ENCODE results near the gene MEF2D. TPM values are rescaled to one million over a fixed set of nuclear protein-coding genes. Genes with fewer than 3 reads are reported as not detected.

The MEF2D gene
- total RNA-seq, 1 experiment from 2014 or later, result 18.7 TPM

DNA sequence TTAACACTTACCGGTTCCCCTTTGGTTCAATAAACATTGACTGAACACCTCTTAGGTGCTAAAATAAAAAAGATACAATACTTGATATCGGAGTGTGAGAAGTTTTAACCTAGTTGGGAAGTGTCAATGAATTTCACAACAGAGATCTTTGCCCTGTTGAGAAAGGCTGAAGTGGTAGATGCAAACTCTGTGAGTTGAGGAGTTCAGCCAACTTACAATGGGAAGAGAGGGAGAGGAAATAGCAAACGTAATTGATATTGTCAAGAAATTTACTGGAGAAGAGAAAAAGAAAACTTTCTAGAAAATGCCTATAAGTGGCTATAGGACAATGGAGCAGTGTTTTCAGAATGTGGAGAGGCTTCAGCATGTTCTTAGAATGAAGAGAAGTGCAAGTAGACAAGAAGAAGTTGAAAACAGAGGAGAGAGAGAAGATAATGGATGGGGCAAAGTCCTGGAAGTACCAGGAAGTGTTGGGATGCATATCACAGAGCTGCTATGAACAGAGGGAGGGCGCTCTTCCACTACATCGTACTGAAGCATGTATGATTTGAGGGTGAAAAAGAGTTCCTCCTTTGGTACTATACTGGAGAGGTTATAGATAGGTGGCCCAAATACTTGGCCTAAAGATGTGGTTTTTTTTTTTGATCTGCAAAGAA is 48.9 kb downstream of the MEF2D start:
- H3K9me3 ChIP-seq (ENCODE audit: control insufficient read depth, low read depth, low read length), result no peaks in the 10 kb centered on the region
- peaks cover 1% of the 10 kb centered on the region for H3K27me3 Mint-ChIP-seq (ENCODE audit: low read depth)
- H3K23ac ChIP-seq (ENCODE audit: insufficient read length, low read depth, low read length), result no peak overlapping the region
- no peak overlapping the region for H2AFZ ChIP-seq (ENCODE audit: low read length)
- H3K27ac ChIP-seq (ENCODE audit: insufficient read length, low read depth, low read length), result no peak overlapping the region
- H3K79me2 ChIP-seq (ENCODE audit: insufficient read depth, low read length), result no peaks in the 10 kb centered on the region
- H3K27ac Mint-ChIP-seq, result no peak overlapping the region
- no peak overlapping the region for H3K18ac ChIP-seq (ENCODE audit: insufficient read length, low read depth, low read length)
- no peak overlapping the region for H3K9ac ChIP-seq (ENCODE audit: extremely low read depth, insufficient read length, low read length)
- no peak overlapping the region for H3K56ac ChIP-seq (ENCODE audit: insufficient read length, low read depth, low read length)
- no peak overlapping the region for H3K4me3 Mint-ChIP-seq
- no peak for DNase-seq
- H3K27me3 ChIP-seq (ENCODE audit: insufficient read depth, low read length), result no peaks in the 10 kb centered on the region
- no peak overlapping the region for H4K8ac ChIP-seq (replicated peaks; ENCODE audit: insufficient read length, low read depth, low read length)
- H3K23me2 ChIP-seq (ENCODE audit: insufficient read length, low read depth, low read length, poor library complexity, severe bottlenecking), result no peaks in the 10 kb centered on the region
- no peak overlapping the region for H2BK20ac ChIP-seq (ENCODE audit: low read depth, low read length, poor library complexity, severe bottlenecking)
- no peak overlapping the region for H2AK5ac ChIP-seq (ENCODE audit: insufficient read length, low read length)
- no peak overlapping the region for H3T11ph ChIP-seq (ENCODE audit: low read length)
- H2BK120ac ChIP-seq (ENCODE audit: low read depth, low read length, poor library complexity, severe bottlenecking), result no peak overlapping the region
- no peak overlapping the region for H2BK15ac ChIP-seq (ENCODE audit: low read depth, low read length)
- no peaks in the 10 kb centered on the region for H3K79me1 ChIP-seq (ENCODE audit: insufficient read depth, low read depth, low read length, poor library complexity, severe bottlenecking)
- no peak overlapping the region for H3K14ac ChIP-seq (ENCODE audit: insufficient read depth, low read length)
- no peak overlapping the region for H4K91ac ChIP-seq (ENCODE audit: insufficient read length, low read depth, low read length)
- no peak overlapping the region for H2BK12ac ChIP-seq (ENCODE audit: insufficient read length, low read depth, low read length)
- H4K20me1 ChIP-seq (ENCODE audit: control insufficient read depth, insufficient read depth, insufficient read length), result no peaks in the 10 kb centered on the region
- H4K5ac ChIP-seq (ENCODE audit: insufficient read length, low read depth, low read length), result no peak overlapping the region
- peaks cover 13 to 17% of the 10 kb centered on the region in 2 experiments for H3K4me1 Mint-ChIP-seq
- H3K4ac ChIP-seq (ENCODE audit: low read depth, low read length), result no peak overlapping the region
- no peaks in the 10 kb centered on the region for H3K4me1 ChIP-seq (ENCODE audit: insufficient read depth, low read length)
- H2BK5ac ChIP-seq (ENCODE audit: insufficient read length, low read length), result no peak overlapping the region
- H3K9me3 Mint-ChIP-seq, result no peaks in the 10 kb centered on the region
- no peaks in the 10 kb centered on the region for H3K36me3 Mint-ChIP-seq (ENCODE audit: insufficient read depth in 1 of 3, low read depth in 3 of 3)
- TF ChIP-seq, protein P1, sequence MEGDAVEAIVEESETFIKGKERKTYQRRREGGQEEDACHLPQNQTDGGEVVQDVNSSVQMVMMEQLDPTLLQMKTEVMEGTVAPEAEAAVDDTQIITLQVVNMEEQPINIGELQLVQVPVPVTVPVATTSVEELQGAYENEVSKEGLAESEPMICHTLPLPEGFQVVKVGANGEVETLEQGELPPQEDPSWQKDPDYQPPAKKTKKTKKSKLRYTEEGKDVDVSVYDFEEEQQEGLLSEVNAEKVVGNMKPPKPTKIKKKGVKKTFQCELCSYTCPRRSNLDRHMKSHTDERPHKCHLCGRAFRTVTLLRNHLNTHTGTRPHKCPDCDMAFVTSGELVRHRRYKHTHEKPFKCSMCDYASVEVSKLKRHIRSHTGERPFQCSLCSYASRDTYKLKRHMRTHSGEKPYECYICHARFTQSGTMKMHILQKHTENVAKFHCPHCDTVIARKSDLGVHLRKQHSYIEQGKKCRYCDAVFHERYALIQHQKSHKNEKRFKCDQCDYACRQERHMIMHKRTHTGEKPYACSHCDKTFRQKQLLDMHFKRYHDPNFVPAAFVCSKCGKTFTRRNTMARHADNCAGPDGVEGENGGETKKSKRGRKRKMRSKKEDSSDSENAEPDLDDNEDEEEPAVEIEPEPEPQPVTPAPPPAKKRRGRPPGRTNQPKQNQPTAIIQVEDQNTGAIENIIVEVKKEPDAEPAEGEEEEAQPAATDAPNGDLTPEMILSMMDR (conservative IDR thresholded peaks at IDR 0.05), result peak; percentile 38; the same call in 1 of the 3 replicates
- no CpG with 5 or more reads among the region's 5 CpGs for WGBS (ENCODE audit: extremely low coverage, insufficient read length, low lambda C conversion rate)
- H3K4me2 ChIP-seq (ENCODE audit: insufficient read depth, insufficient read length, low read length), result no peak overlapping the region
